Colonic mucosa (tissue), 4 donors: Measurements from ENCODE around the gene MAP3K7CL. TPM values are rescaled to one million over a fixed set of nuclear protein-coding genes. Genes with fewer than 3 reads are reported as not detected.
"Not testable (repeated sequence)": the region's sequence is repeated elsewhere in the genome, so short reads cannot be mapped to it uniquely, and the experiment has no call there.

Source experiments
- DNase-seq: peaks from one replicate; pipeline ENCODE4 v3.0.0-alpha.2; 2020
- H3K27ac ChIP-seq: fragments of 200-600 bp; one replicate; pipeline ENCODE4 v1.8.0; 2021
- H3K27me3 ChIP-seq: fragments of 200-600 bp; one replicate; pipeline ENCODE4 v1.8.0; 2021
- H3K36me3 ChIP-seq: fragments of 200-600 bp; one replicate; pipeline ENCODE4 v1.8.0; 2021
- H3K4me1 ChIP-seq: fragments of 200-600 bp; one replicate; pipeline ENCODE4 v1.8.0; 2021; ENCODE audit warnings: mild to moderate bottlenecking
- H3K4me3 ChIP-seq: fragments of 200-600 bp; one replicate; pipeline ENCODE4 v1.8.0; 2021
- H3K9ac ChIP-seq, 2 donors: one replicate each; pipeline ENCODE4 v1.7.0; 2013; ENCODE audit warnings: control low read depth in 2 of 2, low read depth in 2 of 2, low read length in 2 of 2
- H3K9me3 ChIP-seq: fragments of 200-600 bp; one replicate; pipeline ENCODE4 v1.8.0; 2021
- intact Hi-C: fragments of 100-400 bp; cut with DNase I; formaldehyde crosslinking; loops from one replicate; pipeline ENCODE4 v1.14.1; 2022
- total RNA-seq, 2 donors: library from RNA; stranded (reverse); fragmentation: NEBNext Ultra II Directional in 1 of 2; extraction: Animal tissue kit (Norgen Biotek cat#: 25700) in 1 of 2; gene quantifications; one replicate each; pipeline ENCODE4 v1.2.1, GENCODE V29; 2021
- TF ChIP-seq, protein P1 (sequence below): fragments of 200-600 bp; IDR thresholded peaks from one replicate; pipeline ENCODE4 v1.8.0; 2022; ENCODE audit warnings: antibody characterized with exemption, mild to moderate bottlenecking
- donor health status: healthy.
- donor health status: DM: no; HTN: no; CAD: no.
- donor health status: DM: no; HTN: no; CAD: no.

Gene MAP3K7CL
- total RNA-seq, 2 donors from 2014 or later: 1.9 to 3.4 TPM

DNA sequence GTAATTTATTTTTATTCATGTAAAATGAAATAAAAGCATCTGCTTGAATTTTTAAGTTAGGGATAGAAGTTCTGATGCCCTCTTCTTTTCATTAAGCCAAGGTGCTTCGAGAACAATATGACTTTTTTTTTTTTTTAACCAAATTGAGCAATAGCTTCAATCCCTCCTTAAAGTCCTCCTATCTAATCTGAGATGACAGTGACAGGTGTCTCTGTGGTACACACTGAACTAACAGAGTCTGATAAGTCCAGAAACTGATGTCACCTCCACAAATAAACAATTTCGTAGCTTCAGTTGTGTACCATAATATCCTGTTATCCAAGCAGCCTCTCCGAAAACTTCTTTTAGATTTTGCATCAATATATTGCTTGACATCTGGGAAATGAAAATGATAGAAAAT is 23.8 kb downstream of the MAP3K7CL start:
- intact Hi-C loops: no loop called here
- H3K9me3 ChIP-seq: no peaks in the 10 kb centered on the region
- H3K27ac ChIP-seq: no peak overlapping the region
- H3K4me3 ChIP-seq: no peak overlapping the region
- no peak for DNase-seq
- no peaks in the 10 kb centered on the region for H3K4me1 ChIP-seq
- H3K27me3 ChIP-seq: no peaks in the 10 kb centered on the region
- TF ChIP-seq, protein P1, sequence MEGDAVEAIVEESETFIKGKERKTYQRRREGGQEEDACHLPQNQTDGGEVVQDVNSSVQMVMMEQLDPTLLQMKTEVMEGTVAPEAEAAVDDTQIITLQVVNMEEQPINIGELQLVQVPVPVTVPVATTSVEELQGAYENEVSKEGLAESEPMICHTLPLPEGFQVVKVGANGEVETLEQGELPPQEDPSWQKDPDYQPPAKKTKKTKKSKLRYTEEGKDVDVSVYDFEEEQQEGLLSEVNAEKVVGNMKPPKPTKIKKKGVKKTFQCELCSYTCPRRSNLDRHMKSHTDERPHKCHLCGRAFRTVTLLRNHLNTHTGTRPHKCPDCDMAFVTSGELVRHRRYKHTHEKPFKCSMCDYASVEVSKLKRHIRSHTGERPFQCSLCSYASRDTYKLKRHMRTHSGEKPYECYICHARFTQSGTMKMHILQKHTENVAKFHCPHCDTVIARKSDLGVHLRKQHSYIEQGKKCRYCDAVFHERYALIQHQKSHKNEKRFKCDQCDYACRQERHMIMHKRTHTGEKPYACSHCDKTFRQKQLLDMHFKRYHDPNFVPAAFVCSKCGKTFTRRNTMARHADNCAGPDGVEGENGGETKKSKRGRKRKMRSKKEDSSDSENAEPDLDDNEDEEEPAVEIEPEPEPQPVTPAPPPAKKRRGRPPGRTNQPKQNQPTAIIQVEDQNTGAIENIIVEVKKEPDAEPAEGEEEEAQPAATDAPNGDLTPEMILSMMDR: no peak
- H3K36me3 ChIP-seq: no peaks in the 10 kb centered on the region
- no peak overlapping the region for H3K9ac ChIP-seq

DNA sequence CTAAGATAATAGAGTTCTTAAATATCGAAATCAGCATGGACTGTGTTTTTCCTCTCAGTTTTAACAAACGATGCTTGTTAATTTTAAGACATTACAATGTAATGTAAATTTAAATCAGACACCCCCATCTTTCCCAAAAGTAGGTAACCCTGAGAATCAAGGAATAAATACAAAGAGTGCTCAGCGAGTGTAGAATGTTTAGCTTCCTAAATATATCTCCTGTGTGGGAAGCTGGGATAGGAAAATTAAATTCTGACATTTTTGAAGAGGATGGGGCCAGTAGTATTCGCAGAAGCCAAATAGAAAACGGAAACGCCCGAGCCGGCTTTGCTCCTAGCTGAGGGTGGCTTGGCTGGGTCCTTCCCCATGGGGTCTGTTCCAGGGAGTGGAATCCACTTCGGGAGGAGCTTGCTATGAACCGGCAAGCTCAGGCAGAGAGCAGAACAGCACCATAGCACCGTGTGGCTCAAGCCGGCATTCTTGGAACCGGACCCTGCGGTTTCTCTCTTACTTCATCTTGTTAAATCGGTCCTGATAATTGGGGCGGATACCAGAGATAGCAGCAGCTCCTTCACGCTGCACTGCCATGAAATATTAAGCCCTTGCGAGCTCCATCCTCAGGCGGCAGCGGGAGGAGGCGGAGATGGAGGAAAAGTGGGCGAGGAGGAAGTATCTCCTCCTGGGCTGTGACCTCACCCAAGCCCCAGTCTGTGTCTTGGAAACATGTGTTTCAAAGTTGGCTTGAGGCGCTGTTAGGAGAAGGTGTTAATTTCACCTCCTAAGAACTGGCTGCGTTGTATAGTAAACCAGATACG is 24.9 kb downstream of the MAP3K7CL start:
- no peaks in the 10 kb centered on the region for H3K9me3 ChIP-seq
- DNase-seq: no peak
- H3K27me3 ChIP-seq: no peaks in the 10 kb centered on the region
- no peak overlapping the region for H3K9ac ChIP-seq
- H3K36me3 ChIP-seq: no peaks in the 10 kb centered on the region
- TF ChIP-seq, protein P1: no peak
- H3K4me1 ChIP-seq: no peaks in the 10 kb centered on the region
- no peak overlapping the region for H3K27ac ChIP-seq
- intact Hi-C loops: no loop called here
- H3K4me3 ChIP-seq: no peak overlapping the region

DNA sequence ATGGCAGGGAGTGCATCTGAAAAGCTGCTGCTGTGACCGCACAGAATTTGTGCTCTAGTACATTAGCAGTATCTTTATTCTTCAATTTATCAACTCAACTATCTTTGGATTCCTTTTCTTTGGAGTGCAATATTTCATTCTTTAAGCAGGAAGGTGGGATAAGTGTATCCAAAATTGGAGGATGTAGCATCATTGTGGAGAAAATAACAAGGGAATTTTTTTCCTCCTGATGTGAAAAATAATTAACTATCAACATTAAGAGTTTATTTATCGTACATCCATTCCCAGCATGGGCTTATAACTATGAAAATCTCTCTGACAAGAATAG is 25.5 kb downstream of the MAP3K7CL start:
- Histone ChIP-seq H3K27me3 (no peaks in the 10 kb centered on the region), H3K36me3 (no peaks in the 10 kb centered on the region), H3K9ac (no peak overlapping the region), H3K27ac (no peak overlapping the region), H3K9me3 (no peaks in the 10 kb centered on the region), H3K4me3 (no peak overlapping the region), H3K4me1 (no peaks in the 10 kb centered on the region)
- TF ChIP-seq, protein P1: no peak
- intact Hi-C loops: no loop called here
- no peak for DNase-seq

DNA sequence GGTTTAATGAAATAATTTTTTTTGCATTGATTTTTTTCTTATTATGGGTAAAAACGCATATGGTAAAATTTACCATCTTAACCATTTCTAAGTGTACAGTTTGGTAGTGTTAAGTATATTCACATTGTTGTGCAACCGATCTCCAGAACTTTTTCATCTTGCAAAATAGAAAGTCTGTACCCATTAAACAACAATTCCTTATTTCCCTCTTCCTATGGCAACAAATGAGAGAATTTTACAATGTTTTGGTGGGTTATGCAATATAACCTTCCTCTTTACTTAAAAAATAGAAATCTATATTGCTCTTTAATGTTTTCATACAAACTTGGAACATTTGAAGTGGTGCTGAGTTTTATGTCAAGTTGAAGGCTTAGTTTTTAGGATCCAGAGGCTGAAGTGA is 26.6 kb downstream of the MAP3K7CL start:
- H3K4me3 ChIP-seq: no peak overlapping the region
- intact Hi-C loops: no loop called here

DNA sequence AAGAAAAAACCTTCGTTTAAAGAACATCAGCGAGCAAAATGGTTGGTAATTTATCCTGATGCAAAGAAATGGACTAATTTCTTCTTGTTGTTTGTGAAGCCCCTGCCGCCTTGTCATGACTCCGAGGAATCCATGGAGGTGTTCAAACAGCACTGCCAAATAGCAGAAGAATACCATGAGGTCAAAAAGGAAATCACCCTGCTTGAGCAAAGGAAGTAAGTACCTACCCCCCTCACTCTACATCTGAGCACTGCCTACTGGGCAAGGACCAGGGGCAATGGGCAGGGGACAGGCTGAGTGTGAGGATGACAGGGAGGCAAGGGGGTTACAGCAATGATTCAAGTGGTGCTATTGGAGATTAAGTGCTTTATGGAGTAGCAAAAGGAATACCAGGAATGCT is 29.4 kb downstream of the MAP3K7CL start:
- Histone ChIP-seq H3K9me3 (no peaks in the 10 kb centered on the region), H3K9ac (no peak overlapping the region), H3K36me3 (no peaks in the 10 kb centered on the region), H3K27me3 (no peaks in the 10 kb centered on the region), H3K27ac (no peak overlapping the region), H3K4me3 (no peak overlapping the region), H3K4me1 (no peaks in the 10 kb centered on the region)
- DNase-seq: no peak
- intact Hi-C loops: loop anchor here (5.0 kb wide), 1 partner anchor 68 kb away; no protein-coding TSS in a partner anchor
- TF ChIP-seq, protein P1: no peak

More for the DNA sequence above, 26.6 kb downstream of the MAP3K7CL start:
- Histone ChIP-seq H3K9ac (no peak overlapping the region), H3K27me3 (no peaks in the 10 kb centered on the region), H3K27ac (no peak overlapping the region), H3K4me1 (no peaks in the 10 kb centered on the region), H3K9me3 (no peaks in the 10 kb centered on the region), H3K36me3 (no peaks in the 10 kb centered on the region)
- no peak for DNase-seq
- TF ChIP-seq, protein P1: no peak

DNA sequence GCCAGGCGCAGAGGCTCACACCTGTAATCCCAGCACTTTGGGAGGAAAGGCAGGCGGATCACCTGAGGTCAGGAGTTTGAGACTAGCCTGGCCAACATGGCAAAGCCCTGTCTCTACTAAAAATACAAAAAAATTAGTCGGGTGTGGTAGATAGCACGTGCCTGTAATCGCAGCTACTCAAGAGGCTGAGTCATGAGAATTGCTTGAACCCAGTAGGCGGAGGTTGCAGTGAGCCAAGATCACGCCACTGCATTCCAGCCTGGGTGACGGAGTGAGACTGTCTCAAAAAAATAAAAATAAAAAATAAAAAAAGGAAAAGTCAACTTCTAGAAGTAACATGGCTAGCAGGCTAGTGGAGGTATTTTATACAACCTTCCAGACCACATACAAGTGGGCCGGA is 32.4 kb downstream of the MAP3K7CL start:
- H3K9ac ChIP-seq, H3K27me3 ChIP-seq, H3K4me1 ChIP-seq, H3K27ac ChIP-seq, H3K9me3 ChIP-seq, H3K36me3 ChIP-seq, H3K4me3 ChIP-seq, DNase-seq: not testable (repeated sequence)
- intact Hi-C loops: loop anchor here (5.0 kb wide), 1 partner anchor 71 kb away; no protein-coding TSS in a partner anchor
